T47D (cell line): ENCODE data around the gene ORC4.

Experiments
- DNase-seq, 2 experiments: peaks; one replicate each; pipeline versions ENCODE4 v3.0.0 to v3.0.0-alpha.2; 2011 to 2012; ENCODE audit warnings: low read depth in 1 of 2, low spot score in 1 of 2
- JUND ChIP-seq: IDR thresholded peaks from 2 replicates; pipeline ENCODE4 v1.6.1; 2012; ENCODE audit warnings: low read depth
- in situ Hi-C: cut with HindIII; loops from 2 replicates; pipeline ENCODE4 v1.10.0; 2016; ENCODE audit warnings: low sequenced_read_pairs, low pct_unique_long_range_greater_than_20kb

The ORC4 gene

DNA sequence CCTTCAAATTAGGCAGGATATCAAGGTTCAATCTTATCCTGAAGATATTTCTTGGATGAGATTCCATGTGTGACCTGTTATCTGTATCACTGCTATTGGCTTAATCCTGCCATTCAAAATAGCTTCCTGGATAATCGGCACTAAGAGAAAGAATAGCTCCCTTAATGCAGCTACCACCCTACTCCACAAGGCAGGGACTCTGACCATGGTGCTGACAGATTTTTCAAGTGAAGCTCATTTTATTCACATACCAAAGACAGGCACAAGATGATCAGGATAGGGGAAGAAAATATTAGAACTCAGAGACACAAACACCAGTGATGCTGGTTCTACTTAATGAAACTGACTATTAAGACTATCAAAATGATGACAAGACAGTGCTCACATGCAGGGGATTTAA, 74.9 kb downstream of the ORC4 start:
- peak in 1 of 2 experiments; percentile 17 for DNase-seq
- in situ Hi-C loops: no loop called here
- TF ChIP-seq JUND: no peak

DNA sequence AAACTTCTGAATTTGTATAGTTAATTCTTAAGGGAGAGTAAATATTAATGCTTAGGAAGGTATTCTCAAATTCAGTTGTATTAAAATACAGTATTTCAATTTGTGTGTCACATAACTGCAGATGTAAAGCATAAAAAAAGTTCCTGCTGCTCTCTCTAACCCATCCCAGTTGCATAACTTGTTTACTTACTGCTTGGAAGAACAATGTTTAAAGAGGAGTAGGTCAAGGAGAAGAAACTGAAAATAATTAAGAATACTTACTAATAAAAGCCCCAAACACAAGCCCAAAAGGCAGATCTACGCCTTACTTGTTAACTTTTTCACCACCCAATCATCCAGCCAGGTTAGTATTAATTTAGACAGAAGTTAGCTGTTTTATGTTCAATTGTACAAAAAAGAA, 81.2 kb downstream of the ORC4 start:
- DNase-seq: no peak
- in situ Hi-C loops: no loop called here
- TF ChIP-seq JUND: no peak

DNA sequence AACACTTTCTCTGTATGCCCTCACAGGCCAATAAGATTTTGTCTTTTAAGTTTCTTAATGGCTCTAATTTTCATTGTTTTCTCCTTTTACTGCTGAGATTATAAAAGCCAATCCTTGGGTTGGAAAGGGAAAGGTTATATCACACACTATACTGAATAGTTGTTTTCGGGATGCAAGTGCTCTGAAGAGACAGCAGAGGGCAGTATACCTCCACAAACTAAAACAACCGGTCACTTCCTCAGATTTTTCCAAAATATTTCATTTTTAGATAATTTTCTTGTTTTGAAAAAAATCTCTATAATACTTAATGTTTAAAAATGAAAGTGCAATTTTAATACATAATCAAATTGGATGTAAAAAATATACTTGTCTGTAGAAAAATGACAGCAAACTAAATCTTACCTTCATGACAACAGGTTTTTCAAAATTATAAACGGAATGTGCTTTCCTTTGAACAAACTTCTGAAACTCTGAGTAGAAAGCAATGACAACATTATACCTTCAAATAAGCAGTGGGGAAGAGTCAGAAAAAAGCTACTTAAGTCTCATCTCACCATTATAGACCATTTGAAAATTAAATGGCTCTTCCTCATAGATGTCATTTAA, 82.7 kb downstream of the ORC4 start:
- peak in 1 of 2 experiments; percentile 16 for DNase-seq
- in situ Hi-C loops: no loop called here
- no peak for TF ChIP-seq JUND

DNA sequence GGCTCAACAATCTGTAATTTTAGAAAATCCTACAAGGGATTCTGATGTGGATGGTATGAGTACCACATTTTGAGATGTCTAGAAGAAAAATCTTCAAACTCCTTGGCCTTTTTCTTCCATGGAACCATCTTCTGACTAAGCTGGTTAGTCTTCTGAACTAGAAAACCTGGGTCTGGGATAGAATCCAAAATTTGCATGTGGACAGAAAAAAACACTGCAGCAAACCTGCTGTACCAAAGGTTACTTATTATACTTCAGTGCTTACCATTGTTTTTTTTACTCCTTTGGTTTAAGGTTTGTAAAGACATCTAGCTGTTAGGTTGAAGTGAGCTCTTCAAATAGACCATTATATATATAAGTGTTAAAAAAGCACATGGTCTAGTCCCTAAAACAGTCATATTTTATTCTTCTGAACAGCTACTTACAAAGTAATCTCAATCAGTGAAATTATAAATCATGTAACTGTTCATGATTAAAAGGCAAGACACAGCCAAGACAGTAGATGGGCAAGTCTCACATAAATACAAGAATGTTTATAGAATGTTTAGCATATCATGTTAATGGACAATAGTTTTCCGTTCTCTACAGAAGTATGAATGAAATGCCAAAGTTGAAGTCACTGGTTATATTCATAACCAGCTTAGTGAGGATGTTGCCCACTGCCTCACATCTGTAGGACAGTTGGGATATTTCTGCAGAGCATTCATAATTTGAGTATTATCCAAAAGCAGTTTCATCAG, 85.5 kb downstream of the ORC4 start:
- DNase-seq: no peak
- in situ Hi-C loops: no loop called here
- no peak for TF ChIP-seq JUND

DNA sequence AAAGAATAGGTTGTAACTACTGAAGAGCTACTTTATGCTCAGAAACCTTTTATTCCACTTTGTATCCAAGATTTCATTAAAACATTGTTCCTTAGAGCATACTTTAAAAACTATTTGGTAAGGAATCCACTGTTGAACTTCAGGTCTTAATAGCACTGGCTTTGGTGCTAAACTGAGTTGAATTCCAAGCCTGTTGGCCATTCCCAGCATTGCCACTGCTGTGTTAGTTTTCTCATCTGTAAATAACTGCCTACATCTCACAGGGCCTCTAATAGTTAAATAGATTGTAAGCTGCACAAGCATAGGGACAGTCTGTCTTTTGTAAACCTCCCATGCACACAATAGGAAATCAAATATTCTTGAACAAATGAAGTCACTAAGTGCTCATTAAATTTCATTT, 86.6 kb downstream of the ORC4 start:
- TF ChIP-seq JUND: no peak
- DNase-seq: no peak
- in situ Hi-C loops: no loop called here

DNA sequence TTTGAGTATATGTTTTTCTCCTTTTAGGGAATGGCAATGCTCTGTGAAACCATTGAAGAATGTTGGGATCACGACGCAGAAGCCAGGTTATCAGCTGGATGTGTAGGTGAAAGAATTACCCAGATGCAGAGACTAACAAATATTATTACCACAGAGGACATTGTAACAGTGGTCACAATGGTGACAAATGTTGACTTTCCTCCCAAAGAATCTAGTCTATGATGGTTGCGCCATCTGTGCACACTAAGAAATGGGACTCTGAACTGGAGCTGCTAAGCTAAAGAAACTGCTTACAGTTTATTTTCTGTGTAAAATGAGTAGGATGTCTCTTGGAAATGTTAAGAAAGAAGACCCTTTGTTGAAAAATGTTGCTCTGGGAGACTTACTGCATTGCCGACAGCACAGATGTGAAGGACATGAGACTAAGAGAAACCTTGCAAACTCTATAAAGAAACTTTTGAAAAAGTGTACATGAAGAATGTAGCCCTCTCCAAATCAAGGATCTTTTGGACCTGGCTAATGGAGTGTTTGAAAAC, 93.4 kb downstream of the ORC4 start:
- in situ Hi-C loops: no loop called here

DNA sequence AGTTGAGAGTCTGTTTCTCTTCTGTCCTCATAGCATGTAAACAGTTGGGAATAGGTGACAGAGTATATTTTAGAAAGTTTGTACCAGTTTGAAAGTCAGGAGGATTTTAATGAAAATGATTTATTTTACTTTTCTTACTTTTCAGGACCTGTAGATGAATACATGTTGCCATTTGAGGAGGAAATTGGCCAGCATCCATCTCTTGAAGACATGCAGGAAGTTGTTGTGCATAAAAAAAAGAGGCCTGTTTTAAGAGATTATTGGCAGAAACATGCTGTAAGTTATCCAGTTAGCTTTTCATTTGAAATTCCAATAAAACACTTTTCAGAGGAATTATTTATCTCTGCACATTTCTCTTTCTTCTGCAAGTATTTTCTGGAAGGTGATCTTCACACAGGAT, 94.7 kb downstream of the ORC4 start:
- in situ Hi-C loops: no loop called here
- no peak for DNase-seq

More for the DNA sequence above, 93.4 kb downstream of the ORC4 start:
- DNase-seq: no peak
- TF ChIP-seq JUND: no peak

DNA sequence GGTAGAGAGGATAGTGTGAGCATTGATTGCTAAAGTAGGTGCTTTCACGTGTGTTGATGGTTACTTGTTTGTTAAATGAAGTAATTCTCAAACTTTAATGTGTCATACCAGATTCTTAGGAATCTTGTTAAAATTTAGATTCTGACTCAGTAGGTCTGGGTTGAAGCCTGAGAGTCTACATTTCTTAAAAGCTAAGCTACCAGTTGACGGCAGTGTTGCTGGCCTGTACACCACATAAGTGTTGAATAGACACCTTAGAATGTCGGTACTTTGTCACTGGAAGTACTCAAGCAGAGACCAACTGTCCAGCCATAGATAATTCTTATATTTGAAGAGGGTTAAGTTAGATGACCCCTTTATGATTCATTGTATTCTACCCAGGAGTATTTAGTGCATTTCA, 95.9 kb downstream of the ORC4 start:
- TF ChIP-seq JUND: no peak
- in situ Hi-C loops: no loop called here
- no peak for DNase-seq

More for the DNA sequence above, 94.7 kb downstream of the ORC4 start:
- TF ChIP-seq JUND: no peak

DNA sequence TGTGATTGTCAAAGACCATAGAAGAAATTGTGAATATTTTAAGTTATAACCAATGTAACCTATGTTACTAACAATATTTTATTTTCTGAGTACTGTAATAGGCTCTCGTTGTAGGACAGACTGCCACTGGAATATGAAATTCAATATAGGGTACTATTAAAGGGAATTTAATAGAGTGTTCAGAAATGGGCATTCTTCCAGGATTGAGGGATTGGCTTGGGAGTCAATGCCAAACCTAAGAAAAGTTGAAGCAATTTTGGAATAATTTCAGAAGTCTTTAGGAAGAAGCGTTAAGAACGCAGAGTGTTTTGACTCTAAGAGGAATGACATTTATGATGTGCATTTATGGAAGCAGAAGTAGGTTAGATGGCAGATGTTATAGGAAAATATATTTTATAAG, 96.7 kb downstream of the ORC4 start:
- no peak for DNase-seq
- in situ Hi-C loops: no loop called here
- TF ChIP-seq JUND: no peak

DNA sequence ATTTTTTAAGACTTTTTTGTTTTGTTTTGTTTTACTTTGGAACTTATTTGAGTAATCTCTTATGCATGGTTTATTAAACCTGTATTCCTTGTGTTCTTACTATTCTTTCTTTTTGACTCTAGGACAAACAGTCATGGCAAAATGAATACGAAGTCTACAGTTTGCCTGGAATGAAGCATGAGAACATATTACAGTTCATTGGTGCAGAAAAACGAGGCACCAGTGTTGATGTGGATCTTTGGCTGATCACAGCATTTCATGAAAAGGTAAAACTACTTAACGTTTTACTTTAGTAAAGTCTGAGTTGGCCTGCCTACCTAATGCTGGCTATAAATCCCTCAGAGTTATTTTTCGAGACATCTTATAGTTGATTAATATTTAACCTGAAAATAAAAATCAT, 103.4 kb downstream of the ORC4 start:
- no peak for TF ChIP-seq JUND
- in situ Hi-C loops: no loop called here
- no peak for DNase-seq

DNA sequence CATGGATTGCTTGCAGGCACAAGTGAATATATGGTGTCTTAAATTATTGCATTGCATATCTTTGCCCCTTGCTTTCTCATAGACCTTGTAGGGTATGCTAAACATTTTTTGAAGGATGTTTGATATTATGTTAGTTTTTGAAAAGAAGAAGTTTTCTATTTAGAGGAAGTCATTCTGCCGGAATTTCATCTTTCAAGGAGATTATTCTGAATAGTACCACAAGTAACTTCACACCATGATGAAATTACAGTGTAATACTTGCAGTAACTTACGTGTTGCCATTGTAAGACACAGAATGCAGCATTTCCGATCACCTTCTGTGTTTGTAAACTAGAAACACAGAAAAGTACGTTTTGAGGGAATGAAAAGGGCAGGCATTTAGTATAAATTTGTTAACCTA, 103.8 kb downstream of the ORC4 start:
- in situ Hi-C loops: no loop called here
- TF ChIP-seq JUND: no peak
- DNase-seq: no peak

DNA sequence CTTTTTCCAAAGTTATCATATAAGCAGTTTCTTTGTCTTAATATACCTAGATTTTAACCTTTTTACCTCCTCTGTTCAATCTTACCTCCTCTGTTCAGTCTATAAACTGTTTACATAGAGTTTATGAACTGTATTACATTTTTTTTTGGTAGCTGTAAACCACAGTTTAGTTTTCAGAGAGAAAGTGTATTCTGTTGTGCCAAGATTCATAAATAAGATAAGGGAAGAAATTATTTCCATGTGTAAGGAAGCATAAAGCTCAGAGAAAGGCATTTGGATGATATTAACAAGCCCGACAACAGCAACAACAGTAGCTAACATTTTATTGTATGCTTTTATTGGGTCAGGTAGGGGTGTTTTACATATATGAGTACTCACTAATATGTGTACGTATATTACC, 104.5 kb downstream of the ORC4 start:
- DNase-seq: no peak
- in situ Hi-C loops: no loop called here
- TF ChIP-seq JUND: no peak

DNA sequence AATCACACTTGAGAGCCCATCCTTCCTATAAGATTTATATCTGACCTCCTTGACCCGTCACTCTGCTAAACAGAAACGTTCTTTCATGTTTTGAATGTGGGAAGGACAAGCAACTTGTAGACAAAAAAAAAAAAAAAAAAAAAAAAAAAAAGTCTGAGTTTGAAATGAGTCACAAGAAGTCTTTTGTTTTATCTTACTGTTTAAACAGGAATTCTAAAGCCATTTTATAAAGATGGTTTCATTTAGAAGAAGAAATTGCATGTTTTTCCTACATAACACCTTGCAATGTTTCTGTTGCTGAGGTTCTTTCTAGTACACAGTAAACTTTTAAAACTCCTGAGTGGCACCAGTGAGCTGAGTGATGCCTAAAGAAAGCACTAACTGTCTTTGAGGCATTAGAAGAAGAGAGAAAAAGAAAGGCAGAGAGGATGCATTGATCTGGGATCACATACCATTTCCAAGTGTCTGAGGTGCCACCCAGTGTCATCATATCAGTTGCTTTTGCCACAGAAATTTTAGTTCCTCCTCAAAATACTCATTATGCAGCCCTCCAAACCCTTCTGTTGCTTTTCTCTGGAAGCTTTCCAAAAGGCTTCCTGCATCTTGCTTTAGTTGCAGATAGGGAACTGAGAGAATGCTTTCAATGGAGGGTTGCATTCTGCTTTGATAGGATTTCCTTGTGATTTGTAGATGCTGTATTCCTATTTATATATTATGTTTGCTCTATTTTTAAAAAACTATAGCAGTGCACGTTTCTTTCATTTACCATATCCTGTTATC, 106.6 kb downstream of the ORC4 start:
- TF ChIP-seq JUND: no peak
- in situ Hi-C loops: no loop called here
- DNase-seq: no peak
